Measurements from ENCODE around the gene INSR. TPM values are rescaled to one million over a fixed set of nuclear protein-coding genes. Genes with fewer than 3 reads are reported as not detected.

Gene INSR
- total RNA-seq, 3 donors from 2014 or later (not counting 1 experiment from before 2014, with no cell fraction given): 0.50 to 4.9 (median 2.0) TPM

DNA sequence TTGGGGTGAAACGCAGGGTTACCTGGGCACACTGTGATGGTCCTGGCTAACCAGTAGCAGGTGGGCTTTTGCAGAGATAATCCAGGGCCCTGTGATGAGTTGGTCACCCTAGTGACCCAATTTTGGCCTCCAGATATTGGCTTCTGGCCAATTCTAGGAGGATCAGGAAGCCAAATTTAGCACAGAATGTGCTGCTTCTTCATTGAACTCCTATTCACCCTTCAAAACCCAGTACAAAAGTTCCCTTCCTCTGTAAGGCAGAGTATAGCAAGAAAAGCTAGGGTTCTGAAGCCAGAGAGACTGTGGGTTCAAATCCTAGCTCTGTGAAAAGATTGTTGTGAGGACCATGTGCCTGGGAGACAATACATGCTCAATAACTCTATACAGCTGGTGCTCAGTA, 70.8 kb downstream of the INSR start:
- Histone ChIP-seq H3K4me1 (ENCODE audit: control insufficient read depth, insufficient read depth, low read length) (no peaks in the 10 kb centered on the region), H3K4me3 (ENCODE audit: low read length) (no peak overlapping the region), H3K9me3 (ENCODE audit: control insufficient read depth, insufficient read depth, low read length) (no peaks in the 10 kb centered on the region), H3K27me3 (ENCODE audit: control insufficient read depth, insufficient read depth, low read length) (no peaks in the 10 kb centered on the region), H3K36me3 (ENCODE audit: control insufficient read depth, insufficient read depth, low read length) (no peaks in the 10 kb centered on the region), H3K27ac (ENCODE audit: low read length) (no peak overlapping the region)
- intact Hi-C loops (cut with micrococcal nuclease): no loop called here
- Mint-ChIP-seq H3K36me3 (no peaks in the 10 kb centered on the region), H3K27ac (no peak overlapping the region), H3K9me3 (no peaks in the 10 kb centered on the region), H3K27me3 (ENCODE audit: low read depth in 2 of 2) (no peaks in the 10 kb centered on the region), H3K4me3 (no peak overlapping the region), H3K4me1 (peaks cover 0 to 4% of the 10 kb centered on the region in 2 donors)
- ATAC-seq (no peak), DNase-seq (no peak)
- 87% methylated on average over 1 of the region's 1 CpG for whole genome bisulfite sequencing (ENCODE audit: insufficient coverage)
- TF ChIP-seq, protein P1, sequence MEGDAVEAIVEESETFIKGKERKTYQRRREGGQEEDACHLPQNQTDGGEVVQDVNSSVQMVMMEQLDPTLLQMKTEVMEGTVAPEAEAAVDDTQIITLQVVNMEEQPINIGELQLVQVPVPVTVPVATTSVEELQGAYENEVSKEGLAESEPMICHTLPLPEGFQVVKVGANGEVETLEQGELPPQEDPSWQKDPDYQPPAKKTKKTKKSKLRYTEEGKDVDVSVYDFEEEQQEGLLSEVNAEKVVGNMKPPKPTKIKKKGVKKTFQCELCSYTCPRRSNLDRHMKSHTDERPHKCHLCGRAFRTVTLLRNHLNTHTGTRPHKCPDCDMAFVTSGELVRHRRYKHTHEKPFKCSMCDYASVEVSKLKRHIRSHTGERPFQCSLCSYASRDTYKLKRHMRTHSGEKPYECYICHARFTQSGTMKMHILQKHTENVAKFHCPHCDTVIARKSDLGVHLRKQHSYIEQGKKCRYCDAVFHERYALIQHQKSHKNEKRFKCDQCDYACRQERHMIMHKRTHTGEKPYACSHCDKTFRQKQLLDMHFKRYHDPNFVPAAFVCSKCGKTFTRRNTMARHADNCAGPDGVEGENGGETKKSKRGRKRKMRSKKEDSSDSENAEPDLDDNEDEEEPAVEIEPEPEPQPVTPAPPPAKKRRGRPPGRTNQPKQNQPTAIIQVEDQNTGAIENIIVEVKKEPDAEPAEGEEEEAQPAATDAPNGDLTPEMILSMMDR (IDR thresholded peaks at IDR 0.05): no peak

DNA sequence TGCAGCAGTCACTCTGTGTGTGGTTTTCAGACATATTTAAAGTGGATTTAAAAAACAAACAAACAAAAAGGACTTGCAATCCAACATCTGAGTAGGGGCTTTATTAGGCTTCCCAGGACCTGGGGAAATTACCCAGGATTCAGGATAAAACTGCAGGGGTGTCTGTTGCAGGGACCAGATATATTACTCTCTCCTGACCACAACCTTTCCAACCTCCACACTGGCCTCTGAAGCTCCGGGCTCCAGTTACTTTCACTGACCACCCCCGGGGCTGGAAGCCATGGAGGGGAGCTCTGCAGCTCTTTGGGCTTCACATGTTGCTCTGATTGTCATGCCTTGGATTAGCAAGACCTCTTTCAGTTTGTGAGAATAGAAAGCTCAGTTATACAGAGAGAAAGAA, 75.2 kb downstream of the INSR start:
- Mint-ChIP-seq H3K4me1 (no peaks in the 10 kb centered on the region), H3K36me3 (no peaks in the 10 kb centered on the region), H3K4me3 (no peak overlapping the region), H3K9me3 (no peaks in the 10 kb centered on the region), H3K27ac (no peak overlapping the region), H3K27me3 (ENCODE audit: low read depth in 2 of 2) (no peaks in the 10 kb centered on the region)
- ATAC-seq (no peak), DNase-seq (no peak)
- intact Hi-C loops (cut with micrococcal nuclease): no loop called here
- H3K9me3 ChIP-seq (ENCODE audit: control insufficient read depth, insufficient read depth, low read length): no peaks in the 10 kb centered on the region
- TF ChIP-seq, protein P1 (IDR thresholded peaks at IDR 0.05): no peak
- WGBS (ENCODE audit: insufficient coverage): 91% methylated on average over 2 of the region's 2 CpGs
- H3K4me1 ChIP-seq (ENCODE audit: control insufficient read depth, insufficient read depth, low read length): no peaks in the 10 kb centered on the region
- H3K4me3 ChIP-seq (ENCODE audit: low read length): no peak overlapping the region
- H3K36me3 ChIP-seq (ENCODE audit: control insufficient read depth, insufficient read depth, low read length): no peaks in the 10 kb centered on the region
- H3K27me3 ChIP-seq (ENCODE audit: control insufficient read depth, insufficient read depth, low read length): no peaks in the 10 kb centered on the region
- no peak overlapping the region for H3K27ac ChIP-seq (ENCODE audit: low read length)

DNA sequence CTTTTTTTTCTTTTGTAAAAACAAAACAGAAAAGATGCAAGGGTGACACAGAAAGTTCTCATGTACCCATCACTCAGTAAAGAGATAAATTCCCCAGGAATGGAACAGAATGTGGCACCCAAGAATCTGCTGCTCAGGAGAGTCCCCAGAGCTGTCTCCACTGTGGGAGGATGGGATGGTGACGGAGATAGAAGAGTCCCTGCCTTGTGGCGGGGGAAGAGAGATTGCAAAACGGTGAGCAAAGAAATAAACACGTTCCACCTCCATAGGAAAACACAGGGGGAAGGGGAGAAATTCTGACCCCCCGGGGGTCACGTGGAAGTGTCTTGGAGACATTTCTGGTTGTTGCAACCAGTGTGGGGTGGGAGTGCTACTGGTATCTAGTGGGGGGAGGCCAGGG, 76.4 kb downstream of the INSR start:
- Mint-ChIP-seq H3K4me3 (no peak overlapping the region), H3K9me3 (no peaks in the 10 kb centered on the region), H3K27me3 (ENCODE audit: low read depth in 2 of 2) (no peaks in the 10 kb centered on the region), H3K4me1 (no peaks in the 10 kb centered on the region), H3K27ac (no peak overlapping the region), H3K36me3 (no peaks in the 10 kb centered on the region)
- H3K4me1 ChIP-seq (ENCODE audit: control insufficient read depth, insufficient read depth, low read length): no peaks in the 10 kb centered on the region
- WGBS (ENCODE audit: insufficient coverage): 92% methylated on average over 3 of the region's 6 CpGs
- H3K36me3 ChIP-seq (ENCODE audit: control insufficient read depth, insufficient read depth, low read length): no peaks in the 10 kb centered on the region
- TF ChIP-seq, protein P1 (IDR thresholded peaks at IDR 0.05): no peak
- H3K27me3 ChIP-seq (ENCODE audit: control insufficient read depth, insufficient read depth, low read length): no peaks in the 10 kb centered on the region
- DNase-seq (no peak), ATAC-seq (no peak)
- intact Hi-C loops (cut with micrococcal nuclease): no loop called here
- H3K27ac ChIP-seq (ENCODE audit: low read length): no peak overlapping the region
- no peaks in the 10 kb centered on the region for H3K9me3 ChIP-seq (ENCODE audit: control insufficient read depth, insufficient read depth, low read length)
- no peak overlapping the region for H3K4me3 ChIP-seq (ENCODE audit: low read length)

DNA sequence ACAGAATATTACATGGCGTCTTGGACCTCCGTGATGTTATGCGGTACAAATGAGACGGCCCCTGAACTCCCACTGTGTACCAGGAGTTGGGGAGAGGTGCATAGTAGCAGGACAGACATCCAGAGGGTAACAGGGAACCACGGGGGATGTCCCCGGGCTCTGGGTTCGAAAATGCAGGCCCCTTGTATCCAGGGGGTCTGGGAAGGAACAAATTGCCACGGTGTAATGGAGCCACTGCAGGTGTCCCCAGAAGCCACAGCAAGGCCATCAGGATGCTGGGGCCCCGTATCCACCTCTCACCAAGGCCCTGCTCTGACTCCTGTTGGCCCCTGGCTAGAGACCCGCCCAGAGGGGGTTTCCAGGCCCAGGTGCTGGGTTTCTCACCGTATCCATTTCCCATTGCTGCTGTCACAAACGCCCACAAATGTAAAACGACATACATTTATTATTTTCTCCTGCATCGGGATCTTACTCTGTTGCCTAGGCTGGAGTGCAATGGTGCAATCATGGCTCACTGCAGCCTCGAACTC, 77.8 kb downstream of the INSR start:
- Mint-ChIP-seq H3K4me1 (no peaks in the 10 kb centered on the region), H3K4me3 (no peak overlapping the region), H3K27me3 (ENCODE audit: low read depth in 2 of 2) (no peaks in the 10 kb centered on the region), H3K36me3 (no peaks in the 10 kb centered on the region), H3K9me3 (no peaks in the 10 kb centered on the region), H3K27ac (no peak overlapping the region)
- H3K27me3 ChIP-seq (ENCODE audit: control insufficient read depth, insufficient read depth, low read length): no peaks in the 10 kb centered on the region
- H3K27ac ChIP-seq (ENCODE audit: low read length): no peak overlapping the region
- H3K9me3 ChIP-seq (ENCODE audit: control insufficient read depth, insufficient read depth, low read length): no peaks in the 10 kb centered on the region
- TF ChIP-seq, protein P1 (IDR thresholded peaks at IDR 0.05): no peak
- no peaks in the 10 kb centered on the region for H3K4me1 ChIP-seq (ENCODE audit: control insufficient read depth, insufficient read depth, low read length)
- DNase-seq (no peak), ATAC-seq (no peak)
- H3K36me3 ChIP-seq (ENCODE audit: control insufficient read depth, insufficient read depth, low read length): no peaks in the 10 kb centered on the region
- intact Hi-C loops (cut with micrococcal nuclease): no loop called here
- 74% methylated on average over 15 of the region's 15 CpGs for WGBS (ENCODE audit: insufficient coverage)
- no peak overlapping the region for H3K4me3 ChIP-seq (ENCODE audit: low read length)

Measured in natural killer cell (primary cell).